ENCODE data around the gene CDH26. TPM values are rescaled to one million over a fixed set of nuclear protein-coding genes. Genes with fewer than 3 reads are reported as not detected.

The CDH26 gene
- total and polyA plus RNA-seq, 2 donors (not counting 1 experiment from before 2014, with no cell fraction given) = 1.8 to 2.3 TPM

GRCh38 chr20:60006261-60006660 lies 48.0 kb downstream of the CDH26 start:
- TF ChIP-seq CTCF (IDR thresholded peaks at IDR 0.05) (no peak), EZH2 (IDR thresholded peaks at IDR 0.05; ENCODE audit: borderline replicate concordance, insufficient read depth, low read depth, low read length, poor library complexity, severe bottlenecking) (no peak)
- Histone ChIP-seq H4K20me1 (ENCODE audit: control insufficient read depth, insufficient read depth, low read length, poor library complexity, severe bottlenecking) (no peaks in the 10 kb centered on the region), H3K36me3 (replicated peaks in 1 of 2; ENCODE audit: control extremely low read depth in 1 of 2, control insufficient read depth in 1 of 2, extremely low read depth in 1 of 2, insufficient read depth in 2 of 2, low read length in 1 of 2) (no peaks in the 10 kb centered on the region), H2AFZ (ENCODE audit: insufficient read depth, low read depth, low read length, poor library complexity, severe bottlenecking) (no peak overlapping the region), H3K27ac (ENCODE audit: low read length in 2 of 2) (no peak overlapping the region), H3K9me3 (ENCODE audit: control extremely low read depth in 1 of 3, control insufficient read depth in 2 of 3, insufficient read depth in 1 of 3, low read length in 2 of 3) (no peaks in the 10 kb centered on the region), H3K9ac (ENCODE audit: low read length) (no peak overlapping the region), H3K4me2 (replicated peaks; ENCODE audit: low read depth, low read length, poor library complexity, severe bottlenecking) (no peak overlapping the region), H3K79me2 (ENCODE audit: control insufficient read depth, insufficient read depth, low read length) (no peaks in the 10 kb centered on the region), H3K4me1 (ENCODE audit: control insufficient read depth in 2 of 2, insufficient read depth in 2 of 2, low read length in 2 of 2) (no peaks in the 10 kb centered on the region), H3K4me3 (ENCODE audit: control extremely low read depth in 1 of 5, extremely low read depth in 1 of 5, insufficient read depth in 1 of 5, low read depth in 2 of 5, low read length in 4 of 5) (no peak overlapping the region), H3K27me3 (replicated peaks in 1 of 4; ENCODE audit: control extremely low read depth in 1 of 4, control insufficient read depth in 3 of 4, insufficient read depth in 4 of 4, low read length in 3 of 4) (no peaks in the 10 kb centered on the region)
- CTCF ChIA-PET = no interaction called here
- intact Hi-C loops (cut with micrococcal nuclease) = no loop called here
- Mint-ChIP-seq H3K4me3 (no peak overlapping the region), H3K4me1 (no peaks in the 10 kb centered on the region), H3K9me3 (ENCODE audit: insufficient read depth) (no peaks in the 10 kb centered on the region), H3K27me3 (no peaks in the 10 kb centered on the region), H3K27ac (no peak overlapping the region)
- no peak for ATAC-seq (ENCODE audit: low read depth)
- POLR2A ChIA-PET = no interaction called here
- WGBS (ENCODE audit: insufficient coverage) = 90% methylated on average over 2 of the region's 4 CpGs
- no peak for DNase-seq

- intact Hi-C loops (cut with micrococcal nuclease) = no loop called here
- WGBS (ENCODE audit: insufficient coverage) = 75% methylated on average over 2 of the region's 2 CpGs
Measured at GRCh38 chr20:60007464-60007863, 49.2 kb downstream of the CDH26 start.

More at GRCh38 chr20:60007464-60007863, 49.2 kb downstream of the CDH26 start:
- Histone ChIP-seq H3K4me1 (ENCODE audit: control insufficient read depth in 2 of 2, insufficient read depth in 2 of 2, low read length in 2 of 2) (no peaks in the 10 kb centered on the region), H2AFZ (ENCODE audit: insufficient read depth, low read depth, low read length, poor library complexity, severe bottlenecking) (no peak overlapping the region), H3K4me3 (ENCODE audit: control extremely low read depth in 1 of 5, extremely low read depth in 1 of 5, insufficient read depth in 1 of 5, low read depth in 2 of 5, low read length in 4 of 5) (no peak overlapping the region), H3K79me2 (ENCODE audit: control insufficient read depth, insufficient read depth, low read length) (no peaks in the 10 kb centered on the region), H3K4me2 (replicated peaks; ENCODE audit: low read depth, low read length, poor library complexity, severe bottlenecking) (no peak overlapping the region), H3K27me3 (replicated peaks in 1 of 4; ENCODE audit: control extremely low read depth in 1 of 4, control insufficient read depth in 3 of 4, insufficient read depth in 4 of 4, low read length in 3 of 4) (no peaks in the 10 kb centered on the region), H3K9me3 (ENCODE audit: control extremely low read depth in 1 of 3, control insufficient read depth in 2 of 3, insufficient read depth in 1 of 3, low read length in 2 of 3) (no peaks in the 10 kb centered on the region), H4K20me1 (ENCODE audit: control insufficient read depth, insufficient read depth, low read length, poor library complexity, severe bottlenecking) (no peaks in the 10 kb centered on the region), H3K27ac (ENCODE audit: low read length in 2 of 2) (no peak overlapping the region), H3K9ac (ENCODE audit: low read length) (no peak overlapping the region), H3K36me3 (replicated peaks in 1 of 2; ENCODE audit: control extremely low read depth in 1 of 2, control insufficient read depth in 1 of 2, extremely low read depth in 1 of 2, insufficient read depth in 2 of 2, low read length in 1 of 2) (no peaks in the 10 kb centered on the region)
- Mint-ChIP-seq H3K27me3 (no peaks in the 10 kb centered on the region), H3K4me1 (no peaks in the 10 kb centered on the region), H3K4me3 (no peak overlapping the region), H3K27ac (no peak overlapping the region), H3K9me3 (ENCODE audit: insufficient read depth) (no peaks in the 10 kb centered on the region)
- ChIA-PET CTCF (no interaction called here), POLR2A (no interaction called here)
- no peak for TF ChIP-seq EZH2 (IDR thresholded peaks at IDR 0.05; ENCODE audit: borderline replicate concordance, insufficient read depth, low read depth, low read length, poor library complexity, severe bottlenecking)
- no peak for TF ChIP-seq CTCF (IDR thresholded peaks at IDR 0.05)
- no peak for ATAC-seq (ENCODE audit: low read depth)
- DNase-seq = no peak

Measured in B cell (primary cell).